Measurements from ENCODE around the gene OR8A1.

OR8A1 gene

DNA sequence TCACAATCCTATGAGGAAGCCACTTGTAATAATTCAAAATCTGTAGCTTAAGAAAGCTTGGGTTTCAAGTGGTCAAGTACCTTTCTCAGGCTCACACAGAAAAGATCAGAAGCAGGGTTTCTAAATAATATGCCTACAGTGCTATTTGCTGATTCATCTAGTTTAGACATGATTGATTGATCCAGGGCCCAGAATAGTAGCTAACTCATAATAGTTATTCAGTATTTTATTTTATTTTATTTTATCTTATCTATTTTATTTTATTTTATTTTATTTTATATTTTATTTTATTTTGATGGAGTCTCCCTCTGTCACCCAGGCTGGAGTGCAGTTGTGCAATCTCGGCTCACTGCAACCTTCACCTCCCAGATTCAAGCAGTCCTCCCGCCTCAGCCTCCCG is 25.5 kb downstream of the OR8A1 start:
- no peak for DNase-seq (ENCODE audit: low read depth)

DNA sequence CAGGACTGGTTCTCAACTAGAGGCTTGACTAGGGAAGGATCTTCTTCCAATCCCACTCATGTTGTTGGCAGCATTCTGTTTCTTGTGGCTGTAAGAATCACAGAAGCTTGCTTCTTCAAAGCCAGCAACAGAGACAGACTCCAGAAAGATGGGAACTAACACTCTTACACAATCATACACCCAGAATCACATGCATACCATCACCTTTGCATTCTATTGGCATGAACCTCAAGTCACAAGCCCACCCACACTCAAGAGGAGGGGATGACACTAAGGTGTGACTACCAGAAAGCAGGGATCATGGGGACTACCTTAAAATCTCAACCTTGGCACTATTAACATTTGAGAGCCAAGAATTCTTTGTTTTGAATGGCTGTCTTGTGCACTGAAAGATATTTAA is 27.8 kb downstream of the OR8A1 start:
- no peak for DNase-seq (ENCODE audit: low read depth)

DNA sequence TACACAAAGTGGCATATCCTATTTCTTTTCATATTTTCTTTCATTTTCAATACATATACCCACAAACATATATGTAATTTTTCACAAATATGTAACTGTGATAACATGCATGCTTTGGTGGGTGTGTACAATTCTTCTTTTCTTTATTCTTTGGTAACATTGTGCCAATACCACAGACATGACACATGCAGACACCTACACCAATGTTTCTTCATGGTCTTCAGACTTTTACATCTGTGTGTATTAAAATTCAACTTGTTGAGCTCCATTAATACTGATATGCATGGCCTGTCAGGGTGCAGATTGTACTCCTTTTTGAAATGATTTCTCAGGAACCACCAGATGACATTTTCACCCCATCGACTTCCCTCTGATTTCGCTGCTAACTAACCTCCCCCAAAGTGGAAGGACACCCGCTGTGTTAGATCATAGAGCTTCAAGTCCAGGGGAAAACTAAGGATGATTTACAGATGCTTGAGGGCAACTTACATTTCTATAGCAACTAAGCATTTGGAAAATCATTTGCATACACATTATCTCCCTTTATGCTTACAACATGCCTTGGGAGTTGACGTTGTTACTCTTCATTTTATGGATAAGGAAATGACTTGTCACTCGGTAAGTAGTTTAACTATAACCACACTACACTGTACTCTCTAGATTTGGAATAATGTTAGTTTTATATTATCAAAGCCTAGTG is 31.0 kb downstream of the OR8A1 start:
- DNase-seq (ENCODE audit: low read depth), result no peak

DNA sequence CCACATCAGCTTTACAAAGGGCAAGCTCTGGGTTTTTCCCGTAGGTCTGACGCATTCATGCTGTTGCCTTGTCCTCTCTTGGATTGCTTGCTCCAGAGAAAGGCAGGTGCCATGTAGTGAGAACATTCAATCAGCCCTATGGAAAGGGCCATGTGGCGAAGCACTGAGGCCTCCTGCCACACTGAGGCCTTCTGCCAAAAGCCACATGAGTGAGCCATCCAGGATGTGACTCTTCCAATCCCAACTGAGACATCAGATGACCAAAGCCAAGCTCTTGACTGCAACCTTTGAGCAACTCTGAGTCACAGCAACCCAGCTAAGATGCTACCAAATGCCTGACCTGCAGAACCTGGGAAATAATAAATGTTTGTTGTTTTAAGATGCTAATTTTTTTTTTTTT is 32.4 kb downstream of the OR8A1 start:
- DNase-seq (ENCODE audit: low read depth), result peak; percentile 40

DNA sequence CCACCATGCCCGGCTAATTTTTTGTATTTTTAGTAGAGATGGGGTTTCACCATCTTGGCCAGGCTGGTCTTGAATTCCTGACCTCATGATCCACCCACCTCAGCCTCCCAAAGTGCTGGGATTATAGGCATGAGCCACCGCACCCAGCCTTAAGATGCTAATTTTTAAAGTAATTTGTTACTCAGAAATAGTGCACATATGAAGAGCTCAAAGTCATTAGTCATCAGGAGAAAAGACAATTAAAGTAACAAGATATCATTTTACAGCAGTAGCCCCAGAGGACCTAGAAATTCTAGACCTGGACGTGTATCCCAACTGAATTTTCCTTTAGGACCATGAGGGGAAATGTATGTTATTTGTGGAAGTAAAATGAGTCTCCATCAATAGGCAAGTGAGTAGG is 32.9 kb downstream of the OR8A1 start:
- DNase-seq (ENCODE audit: low read depth), result peak; percentile 4

DNA sequence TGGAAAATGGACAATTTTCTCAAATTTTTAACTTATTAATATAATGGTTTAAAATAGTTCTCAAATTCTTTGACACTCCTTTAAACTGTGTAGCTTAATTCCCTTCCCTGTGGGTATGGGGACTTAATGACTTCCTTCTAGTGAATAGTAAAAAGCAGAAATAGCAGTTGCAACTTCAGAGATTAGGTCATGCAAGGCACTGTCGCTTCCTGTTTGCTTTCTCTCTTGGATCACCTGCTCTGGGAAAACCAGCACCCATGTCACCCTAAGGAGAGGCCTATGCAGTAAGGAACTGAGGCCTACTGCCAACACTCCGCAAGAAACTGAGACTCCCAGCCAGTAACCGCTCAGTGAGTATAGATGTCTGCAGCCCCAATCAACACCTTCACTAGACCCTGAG is 35.9 kb downstream of the OR8A1 start:
- DNase-seq (ENCODE audit: low read depth), result no peak

DNA sequence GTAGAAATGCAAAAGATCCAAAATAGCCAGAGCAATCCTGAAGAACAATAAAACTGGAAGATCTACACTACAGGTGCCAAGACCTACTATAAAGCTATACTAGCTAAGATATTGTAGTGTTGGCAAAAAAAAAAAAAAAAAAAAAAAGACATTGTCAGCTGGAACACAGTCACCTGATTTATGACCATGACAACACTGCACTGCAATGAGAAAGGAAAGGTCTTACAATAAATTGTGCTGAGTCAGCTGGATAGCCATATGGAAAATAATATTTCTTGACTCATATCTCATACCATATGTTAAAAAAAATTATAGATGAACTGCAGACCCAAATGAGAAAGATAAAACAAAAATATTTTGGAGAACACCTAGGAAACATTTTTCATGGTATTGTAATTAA is 38.4 kb downstream of the OR8A1 start:
- no peak for DNase-seq (ENCODE audit: low read depth)

DNA sequence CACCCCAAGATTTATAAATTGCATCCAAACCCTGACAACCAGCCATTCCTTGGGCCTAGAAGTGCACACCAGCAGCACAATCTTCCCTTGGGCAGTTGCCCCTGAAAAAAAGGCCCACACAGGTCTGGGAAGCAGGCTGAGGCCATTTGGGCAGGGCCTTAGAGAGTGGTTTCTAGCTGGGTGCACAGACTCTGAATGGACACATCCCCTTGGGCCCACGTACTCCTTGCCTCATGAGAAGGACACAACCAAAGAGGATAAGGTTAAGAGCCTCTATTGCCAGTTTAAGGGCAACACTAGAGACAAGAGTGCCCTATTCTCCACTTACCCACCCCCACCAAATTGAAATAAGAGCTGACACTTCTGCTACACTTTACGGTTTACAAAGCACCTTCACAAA is 40.5 kb downstream of the OR8A1 start:
- no peak for DNase-seq (ENCODE audit: low read depth)

DNA sequence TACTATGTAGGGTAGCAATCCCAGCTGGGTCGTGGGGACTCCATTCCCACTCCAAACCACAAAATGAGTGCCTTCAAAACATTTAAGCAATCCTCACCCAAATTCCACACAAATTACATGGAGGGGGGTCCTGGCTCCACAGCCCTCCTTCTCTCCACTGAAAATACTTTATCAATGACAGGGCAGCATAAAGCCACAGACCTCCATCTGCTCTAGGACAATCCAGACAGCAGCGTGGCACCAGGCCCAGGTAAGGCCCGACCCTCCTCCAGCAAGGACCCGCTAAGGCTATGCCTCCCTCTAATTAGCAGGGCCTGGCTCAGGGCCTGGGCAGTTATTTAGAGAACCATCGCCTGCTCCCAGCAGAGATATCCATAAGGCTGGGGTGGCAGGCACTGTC is 41.3 kb downstream of the OR8A1 start, which contains the start of gene PANX3:
Gene PANX3, plus strand, starts transcription at position 365 of the 400 bp plus-strand sequence. CDS start 129 bp downstream, outside the sequence.
- DNase-seq (ENCODE audit: low read depth), result peak; percentile 1

DNA sequence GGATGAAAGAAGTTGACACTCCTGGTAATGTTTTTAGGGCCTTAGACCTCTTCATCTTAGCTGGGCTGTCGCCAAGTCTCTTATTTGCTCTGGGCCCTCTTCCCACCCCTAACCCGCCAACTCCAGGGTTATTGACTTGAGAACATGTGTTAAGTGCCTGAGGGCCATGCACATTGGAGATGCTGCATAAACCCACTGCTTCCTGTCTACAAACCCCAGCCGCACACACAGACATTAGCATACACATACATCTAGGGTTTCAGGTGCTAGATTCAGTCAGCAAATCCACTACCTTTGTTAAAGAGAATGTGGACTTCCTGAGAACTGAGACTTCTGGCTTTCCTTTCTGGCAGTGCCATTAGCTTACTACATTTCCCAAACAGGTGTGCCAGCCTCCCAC is 42.2 kb downstream of the OR8A1 start:
- no peak for DNase-seq (ENCODE audit: low read depth)

DNA sequence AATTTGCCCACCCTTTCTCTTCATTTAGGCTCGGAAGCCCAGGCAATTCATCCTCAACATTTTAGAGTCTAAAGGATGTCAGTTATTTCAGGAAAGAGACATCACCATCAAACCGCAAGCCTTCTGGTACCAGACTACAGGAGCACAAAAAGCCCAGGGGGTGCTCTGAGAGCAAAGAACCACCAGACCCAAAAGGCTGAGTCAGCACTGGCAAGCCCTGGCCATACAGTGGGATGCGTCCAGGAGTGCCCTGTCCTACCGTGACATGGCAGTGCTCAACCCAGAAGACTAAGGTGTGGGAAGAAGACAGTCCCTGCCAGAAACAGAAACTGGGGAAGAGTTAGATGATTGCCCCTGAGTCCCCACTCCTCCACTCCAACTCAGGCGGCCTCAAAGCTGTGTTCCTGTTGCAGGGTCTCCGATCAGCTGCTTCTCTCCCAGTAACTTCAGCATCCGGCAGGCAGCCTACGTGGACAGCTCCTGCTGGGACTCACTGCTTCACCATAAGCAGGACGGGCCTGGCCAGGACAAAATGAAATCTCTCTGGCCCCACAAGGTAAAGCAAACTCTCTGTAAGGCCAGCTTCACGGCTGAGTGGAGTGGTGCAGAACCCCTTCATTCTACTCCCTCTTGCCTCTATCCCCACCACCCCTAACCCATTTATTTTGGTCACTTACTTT is 42.9 kb downstream of the OR8A1 start:
- DNase-seq (ENCODE audit: low read depth), result peak; percentile 16

DNA sequence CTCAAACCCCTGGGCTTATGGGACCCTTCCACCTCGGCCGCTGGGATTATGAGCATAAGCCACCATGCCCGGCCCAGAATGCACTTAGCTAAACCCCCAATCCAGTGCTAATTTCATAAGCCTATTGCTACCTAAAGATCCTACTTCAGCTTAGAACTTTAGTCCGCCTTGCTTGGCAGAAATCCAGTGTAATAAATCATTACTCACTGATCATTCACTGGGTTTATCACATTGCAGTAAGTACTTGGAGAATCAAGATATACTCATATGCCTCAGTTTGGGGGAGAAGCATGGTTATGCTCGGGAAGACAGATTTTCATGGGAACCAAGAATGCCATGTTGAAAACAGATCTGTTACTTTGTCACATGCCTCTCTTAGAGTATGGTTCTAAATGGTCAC is 49.1 kb downstream of the OR8A1 start:
- DNase-seq (ENCODE audit: low read depth), result no peak

Data from EH (cell line).